Fibroblast of lung (primary cell): ENCODE measurements around the gene TUBGCP6.

Experiments
- CTCF ChIP-seq, 2 donors: IDR thresholded peaks in 1 of 2; conservative IDR thresholded peaks in 1 of 2; 1 replicate in 1 of 2; 2 replicates in 1 of 2; pipeline ENCODE4 v1.5.1; 2011 to 2012; ENCODE audit warnings: low read length in 2 of 2, control low read depth in 1 of 2, inconsistent platforms in 1 of 2, low read depth in 1 of 2, mild to moderate bottlenecking in 1 of 2
- EZH2 ChIP-seq: IDR thresholded peaks from 2 replicates; pipeline ENCODE4 v1.5.1; 2012; ENCODE audit warnings: low read length, control low read depth, mild to moderate bottlenecking; ENCODE audit errors: missing control alignments

DNA sequence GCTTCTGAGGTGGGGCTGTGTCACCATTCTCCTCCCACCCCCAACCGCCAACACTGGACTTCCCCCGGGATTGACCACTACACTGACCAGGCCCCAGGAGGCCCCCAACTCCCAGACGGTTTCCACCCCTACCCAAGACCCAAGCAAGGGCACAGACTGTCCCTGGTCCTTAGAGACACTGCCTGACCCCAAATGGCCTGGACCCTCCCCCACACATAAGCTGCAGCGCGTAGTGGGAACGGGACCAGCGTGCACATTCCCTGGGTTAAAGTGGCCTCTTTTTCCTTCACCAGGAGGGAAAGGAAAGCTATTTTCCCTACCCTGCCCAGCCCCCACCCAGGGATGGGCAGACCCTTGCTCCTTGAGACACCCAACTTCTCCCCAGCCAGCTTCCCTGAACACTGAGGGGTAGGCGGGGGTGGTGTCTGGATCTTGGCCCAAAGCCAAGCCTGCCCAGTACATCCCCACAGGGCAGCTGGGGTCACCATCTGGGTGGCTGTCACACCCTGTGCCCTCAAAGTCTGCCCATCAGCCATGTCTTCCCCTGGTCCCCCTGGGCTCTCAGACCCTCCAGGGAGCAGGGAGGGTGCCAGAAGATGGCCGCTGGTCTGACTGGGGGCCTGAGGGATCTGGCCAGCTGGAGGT, 18.3 kb upstream of the TUBGCP6 start:
- TF ChIP-seq CTCF (conservative IDR thresholded peaks at IDR 0.05 in 1 of 2, IDR thresholded peaks at IDR 0.05 in 1 of 2; ENCODE audit: low read depth in 1 of 2, low read length in 2 of 2), result no peak
- no peak for TF ChIP-seq EZH2
